CD14-positive monocyte (primary cell): ENCODE measurements around the gene PRTN3. TPM values are rescaled to one million over a fixed set of nuclear protein-coding genes. Genes with fewer than 3 reads are reported as not detected.
A peak's percentile ranks its signal among the peaks of the same experiment; 100 is the strongest.

Experiments
- DNase-seq, 3 donors: peaks; one replicate each; pipeline ENCODE4 v3.0.0-alpha.2; 2011 to 2022
- H2AFZ ChIP-seq: 2 replicates; pipeline ENCODE4 v1.6.0; 2012; ENCODE audit warnings: mild to moderate bottlenecking, low read depth, low read length, inconsistent platforms; ENCODE audit not compliant: insufficient read depth, poor library complexity, severe bottlenecking
- H3K27ac ChIP-seq, 2 donors: 1 replicate in 1 of 2; 2 replicates in 1 of 2; pipeline ENCODE4 v1.5.1; 2012 to 2013; ENCODE audit warnings: low read length in 2 of 2, control low read depth in 1 of 2, inconsistent platforms in 1 of 2, low read depth in 1 of 2, mild to moderate bottlenecking in 1 of 2
- H3K27me3 ChIP-seq, 2 donors: one replicate each; pipeline versions ENCODE4 v1.6.0 to v1.6.1; 2011 to 2013; ENCODE audit warnings: low read length in 2 of 2; ENCODE audit not compliant: control insufficient read depth in 2 of 2, insufficient read depth in 2 of 2
- H3K36me3 ChIP-seq, 2 donors: replicated peaks in 1 of 2; 1 replicate in 1 of 2; 2 replicates in 1 of 2; pipeline versions ENCODE4 v1.5.1 to v1.6.1; 2012 to 2013; ENCODE audit warnings: low read length in 2 of 2, control low read depth in 1 of 2, inconsistent platforms in 1 of 2, mild to moderate bottlenecking in 1 of 2; ENCODE audit not compliant: insufficient read depth in 2 of 2, control insufficient read depth in 1 of 2
- H3K4me1 ChIP-seq, 2 donors: 1 replicate in 1 of 2; 2 replicates in 1 of 2; pipeline versions ENCODE4 v1.5.1 to v1.6.1; 2012 to 2013; ENCODE audit warnings: low read length in 2 of 2, control low read depth in 1 of 2, inconsistent platforms in 1 of 2, mild to moderate bottlenecking in 1 of 2, moderate library complexity in 1 of 2; ENCODE audit not compliant: insufficient read depth in 2 of 2, control insufficient read depth in 1 of 2
- H3K4me2 ChIP-seq: replicated peaks from 2 replicates; pipeline ENCODE3; 2012; ENCODE audit warnings: low read length, moderate library complexity, mild to moderate bottlenecking; ENCODE audit not compliant: poor library complexity, severe bottlenecking; ENCODE audit errors: extremely low read depth
- H3K4me3 ChIP-seq, 3 experiments: fragments of 200-600 bp in 1 of 3; sonication (generic) in 1 of 3; replicated peaks in 1 of 3; 1 replicate in 2 of 3; 2 replicates in 1 of 3; pipeline ENCODE4 v1.5.1; 2011 to 2013; ENCODE audit warnings: low read length in 3 of 3, mild to moderate bottlenecking in 3 of 3, control low read depth in 2 of 3, low read depth in 2 of 3, inconsistent platforms in 1 of 3, moderate library complexity in 1 of 3
- H3K79me2 ChIP-seq: 2 replicates; pipeline ENCODE4 v1.6.0; 2012; ENCODE audit warnings: mild to moderate bottlenecking, control low read depth, inconsistent platforms, low read length, moderate library complexity; ENCODE audit not compliant: insufficient read depth
- H3K9ac ChIP-seq: 2 replicates; pipeline ENCODE4 v1.6.0; 2017; ENCODE audit warnings: low read length, mild to moderate bottlenecking; ENCODE audit not compliant: insufficient read depth, poor library complexity, severe bottlenecking
- H3K9me3 ChIP-seq, 2 donors: replicated peaks in 1 of 2; 1 replicate in 1 of 2; 2 replicates in 1 of 2; pipeline versions ENCODE4 v1.5.1 to v1.6.1; 2012 to 2013; ENCODE audit warnings: low read length in 2 of 2, control low read depth in 1 of 2; ENCODE audit not compliant: control insufficient read depth in 1 of 2, insufficient read depth in 1 of 2
- H4K20me1 ChIP-seq: 2 replicates; pipeline ENCODE4 v1.6.0; 2012; ENCODE audit warnings: mild to moderate bottlenecking, low read length, control low read depth, moderate library complexity; ENCODE audit not compliant: insufficient read depth
- H3K27ac Mint-ChIP-seq, 7 donors: one replicate each; pipeline ENCODE4 v1.8.0; 2020; ENCODE audit warnings: mild to moderate bottlenecking in 7 of 7, mixed read lengths in 7 of 7, moderate library complexity in 6 of 7, inconsistent platforms in 2 of 7
- H3K27me3 Mint-ChIP-seq, 3 donors: one replicate each; pipeline ENCODE4 v1.8.0; 2021 to 2022; ENCODE audit warnings: low read depth in 3 of 3, mild to moderate bottlenecking in 3 of 3, mixed read lengths in 3 of 3, moderate library complexity in 3 of 3, inconsistent platforms in 1 of 3
- H3K36me3 Mint-ChIP-seq, 2 donors: one replicate each; pipeline ENCODE4 v1.8.0; 2020; ENCODE audit warnings: mixed read lengths in 2 of 2, inconsistent platforms in 1 of 2, mild to moderate bottlenecking in 1 of 2
- H3K4me1 Mint-ChIP-seq: one replicate; pipeline ENCODE4 v1.8.0; 2020; ENCODE audit warnings: mild to moderate bottlenecking, mixed read lengths
- H3K4me3 Mint-ChIP-seq, 2 donors: one replicate each; pipeline ENCODE4 v1.8.0; 2020; ENCODE audit warnings: mild to moderate bottlenecking in 2 of 2, mixed read lengths in 2 of 2, moderate library complexity in 1 of 2
- H3K9me3 Mint-ChIP-seq, 7 donors: one replicate each; pipeline ENCODE4 v1.8.0; 2020 to 2022; ENCODE audit warnings: mixed read lengths in 7 of 7, mild to moderate bottlenecking in 6 of 7, moderate library complexity in 6 of 7, inconsistent platforms in 2 of 7
- CTCF ChIP-seq: fragments of 200-600 bp; IDR thresholded peaks from one replicate; pipeline ENCODE4 v1.8.0; 2022; ENCODE audit warnings: antibody characterized with exemption, mild to moderate bottlenecking
- WGBS: methylation state at CpG from one replicate; pipeline ENCODE4 v1.1.5; 2013; ENCODE audit warnings: missing lambda C conversion rate; ENCODE audit not compliant: insufficient coverage; 5-methylcytosine and 5-hydroxymethylcytosine counted together
- intact Hi-C, 2 donors: fragments of 100-400 bp; cut with micrococcal nuclease; formaldehyde crosslinking; loops; one replicate each; pipeline versions ENCODE4 v1.15.0 to v1.15.1; 2023
- polyA plus RNA-seq, 3 donors: library from polyadenylated mRNA; depleted of rRNA in 1 of 3; unstranded in 2 of 3; stranded (reverse) in 1 of 3; fragments of 300-500 nt in 2 of 3; fragments of >200 nt in 1 of 3; fragmentation: Illumina TruSeq in 2 of 3; gene quantifications; 1 replicate in 2 of 3; 2 replicates in 1 of 3; pipeline ENCODE4 v1.2.3, GENCODE V29; 2012 to 2021

The PRTN3 gene
- polyA plus RNA-seq, 3 donors: 0.11 TPM; not detected in 2

DNA sequence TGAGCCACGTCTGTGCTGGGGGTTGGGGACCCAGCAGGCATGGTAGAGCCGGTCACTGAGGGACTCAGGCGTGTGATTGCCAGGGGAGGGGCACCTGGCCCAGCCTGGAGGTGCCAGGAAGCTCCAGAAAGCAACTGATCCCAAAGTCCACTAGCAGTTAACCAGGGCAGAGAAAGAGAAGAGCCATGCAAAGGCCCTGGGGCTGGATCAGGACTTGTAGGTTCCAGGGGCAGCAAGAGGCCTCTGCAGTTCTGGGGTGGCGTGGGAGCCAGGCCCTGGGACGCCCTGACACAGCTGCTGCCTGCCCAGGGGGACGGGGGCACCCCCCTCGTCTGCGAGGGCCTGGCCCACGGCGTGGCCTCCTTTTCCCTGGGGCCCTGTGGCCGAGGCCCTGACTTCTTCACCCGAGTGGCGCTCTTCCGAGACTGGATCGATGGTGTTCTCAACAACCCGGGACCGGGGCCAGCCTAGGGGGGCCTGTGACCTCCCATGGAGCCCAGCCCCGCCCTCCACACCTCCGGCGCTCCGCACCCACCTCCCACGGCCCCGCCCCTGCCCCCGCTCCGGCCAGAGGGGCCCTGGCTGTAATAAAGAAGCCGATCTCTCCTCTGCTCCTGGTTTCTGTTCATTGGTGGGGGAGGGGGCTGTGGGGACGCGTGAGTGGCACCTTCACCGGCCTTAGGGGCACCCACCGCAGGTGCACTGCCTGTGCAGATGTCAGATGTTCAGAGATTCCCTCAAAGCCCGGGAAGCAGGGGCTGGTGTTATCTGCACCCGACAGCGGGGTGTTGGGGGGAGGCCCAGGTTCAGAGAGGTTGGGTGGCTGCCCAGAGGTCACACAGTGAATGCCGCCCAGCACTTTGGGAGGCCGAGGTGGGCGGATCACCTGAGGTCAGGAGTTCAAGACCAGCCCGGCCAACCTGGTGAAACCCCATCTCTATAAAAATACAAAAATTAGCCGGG is 9.1 kb upstream of the PRTN3 start:
- Mint-ChIP-seq H3K4me3 (no peak overlapping the region), H3K27ac (peak overlapping the region in 2 of 7 donors; percentile 38 to 72), H3K27me3 (peaks cover 11 to 30% (median 14%) of the 10 kb centered on the region in 3 donors), H3K36me3 (peaks cover 0 to 7% of the 10 kb centered on the region in 2 donors), H3K4me1 (peaks cover 56% of the 10 kb centered on the region), H3K9me3 (peaks cover 0 to 8% (median 2%) of the 10 kb centered on the region in 7 donors)
- peaks cover 49 to 59% of the 10 kb centered on the region in 2 donors for H3K4me1 ChIP-seq
- H3K27ac ChIP-seq: no peak overlapping the region
- peaks cover 0 to 12% of the 10 kb centered on the region in 2 donors for H3K27me3 ChIP-seq
- TF ChIP-seq CTCF: no peak
- peaks cover 41% of the 10 kb centered on the region for H3K79me2 ChIP-seq
- WGBS: 47% methylated on average over 23 of the region's 38 CpGs
- no peak overlapping the region for H3K4me3 ChIP-seq
- H3K9ac ChIP-seq: no peak overlapping the region
- no peak overlapping the region for H2AFZ ChIP-seq
- H3K36me3 ChIP-seq: no peaks in the 10 kb centered on the region
- intact Hi-C loops: no loop called here
- H4K20me1 ChIP-seq: no peaks in the 10 kb centered on the region
- no peak for DNase-seq
- no peak overlapping the region for H3K4me2 ChIP-seq
- no peaks in the 10 kb centered on the region for H3K9me3 ChIP-seq

DNA sequence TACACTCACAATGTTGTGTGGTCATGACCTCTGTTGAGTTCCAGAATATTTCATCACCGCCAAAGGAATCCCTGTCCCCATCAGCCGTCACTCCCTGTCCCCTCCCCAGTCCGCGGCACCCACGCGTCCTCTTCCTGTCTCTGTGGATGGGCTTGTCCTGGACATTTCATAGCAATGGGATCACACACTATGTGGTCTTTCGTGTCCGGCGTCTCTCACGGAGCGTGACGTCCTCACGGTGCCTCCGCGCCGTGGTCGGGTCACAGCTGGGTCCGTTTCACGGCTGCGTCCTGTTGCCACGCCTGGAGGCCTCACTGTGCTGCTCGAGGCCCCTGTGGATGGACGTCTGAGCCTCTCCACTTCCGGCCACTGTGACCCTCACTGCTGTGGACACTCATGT is 6.6 kb upstream of the PRTN3 start:
- Histone ChIP-seq H4K20me1 (no peaks in the 10 kb centered on the region), H3K27me3 (peaks cover 0 to 15% of the 10 kb centered on the region in 2 donors), H2AFZ (no peak overlapping the region), H3K4me1 (peaks cover 35 to 44% of the 10 kb centered on the region in 2 donors), H3K79me2 (peaks cover 28% of the 10 kb centered on the region), H3K27ac (no peak overlapping the region), H3K4me2 (no peak overlapping the region), H3K9ac (no peak overlapping the region), H3K4me3 (no peak overlapping the region), H3K9me3 (no peaks in the 10 kb centered on the region), H3K36me3 (no peaks in the 10 kb centered on the region)
- peaks cover 15 to 37% (median 18%) of the 10 kb centered on the region in 3 donors for H3K27me3 Mint-ChIP-seq
- peak overlapping the region in 1 of 2 donors; percentile 60 for H3K4me3 Mint-ChIP-seq
- peaks cover 0 to 11% (median 2%) of the 10 kb centered on the region in 7 donors for H3K9me3 Mint-ChIP-seq
- peaks cover 51% of the 10 kb centered on the region for H3K4me1 Mint-ChIP-seq
- no peak for TF ChIP-seq CTCF
- no peak overlapping the region for H3K27ac Mint-ChIP-seq
- intact Hi-C loops: no loop called here
- H3K36me3 Mint-ChIP-seq: peaks cover 0 to 7% of the 10 kb centered on the region in 2 donors
- DNase-seq: no peak
- 59% methylated on average over 23 of the region's 24 CpGs for WGBS
